Esophagus squamous epithelium (tissue), 4 donors: ENCODE measurements around the gene BABAM2.

Experiments
- POLR2A ChIP-seq, 4 donors: fragments of 450-650 bp; IDR thresholded peaks; one replicate each; pipeline ENCODE4 v1.6.1; 2017; ENCODE audit warnings: antibody characterized with exemption in 4 of 4, mild to moderate bottlenecking in 4 of 4, moderate library complexity in 3 of 4
- TF ChIP-seq, protein P1 (sequence below), 6 experiments: fragments of 450-650 bp in 4 of 6; fragments of 200-600 bp in 2 of 6; sonication (generic) in 2 of 6; IDR thresholded peaks; one replicate each; pipeline ENCODE4 v1.5.1; 2016 to 2019; ENCODE audit warnings: antibody characterized with exemption in 6 of 6, mild to moderate bottlenecking in 4 of 6, moderate library complexity in 4 of 6

DNA sequence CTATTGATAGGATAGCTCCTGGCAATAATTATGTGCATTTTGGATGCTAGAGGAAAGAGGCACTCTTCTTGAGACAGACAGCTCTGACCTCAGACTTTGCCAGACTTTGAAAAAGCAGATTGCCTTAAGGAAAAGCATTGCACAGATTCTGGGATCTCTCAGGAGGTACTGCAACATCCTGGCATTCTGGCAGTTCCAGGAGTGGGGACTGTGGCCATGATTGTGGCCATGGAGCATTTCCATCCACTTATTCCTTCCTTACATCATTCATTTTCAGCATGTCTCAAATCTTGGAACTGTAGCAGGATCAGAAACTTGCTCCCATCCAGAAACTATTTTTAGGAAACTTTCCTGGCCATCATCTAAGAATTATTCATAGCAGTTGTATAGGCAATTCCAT is 357.2 kb downstream of the BABAM2 start:
- no peak for TF ChIP-seq POLR2A (IDR thresholded peaks at IDR 0.05)
- TF ChIP-seq, protein P1, sequence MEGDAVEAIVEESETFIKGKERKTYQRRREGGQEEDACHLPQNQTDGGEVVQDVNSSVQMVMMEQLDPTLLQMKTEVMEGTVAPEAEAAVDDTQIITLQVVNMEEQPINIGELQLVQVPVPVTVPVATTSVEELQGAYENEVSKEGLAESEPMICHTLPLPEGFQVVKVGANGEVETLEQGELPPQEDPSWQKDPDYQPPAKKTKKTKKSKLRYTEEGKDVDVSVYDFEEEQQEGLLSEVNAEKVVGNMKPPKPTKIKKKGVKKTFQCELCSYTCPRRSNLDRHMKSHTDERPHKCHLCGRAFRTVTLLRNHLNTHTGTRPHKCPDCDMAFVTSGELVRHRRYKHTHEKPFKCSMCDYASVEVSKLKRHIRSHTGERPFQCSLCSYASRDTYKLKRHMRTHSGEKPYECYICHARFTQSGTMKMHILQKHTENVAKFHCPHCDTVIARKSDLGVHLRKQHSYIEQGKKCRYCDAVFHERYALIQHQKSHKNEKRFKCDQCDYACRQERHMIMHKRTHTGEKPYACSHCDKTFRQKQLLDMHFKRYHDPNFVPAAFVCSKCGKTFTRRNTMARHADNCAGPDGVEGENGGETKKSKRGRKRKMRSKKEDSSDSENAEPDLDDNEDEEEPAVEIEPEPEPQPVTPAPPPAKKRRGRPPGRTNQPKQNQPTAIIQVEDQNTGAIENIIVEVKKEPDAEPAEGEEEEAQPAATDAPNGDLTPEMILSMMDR (IDR thresholded peaks at IDR 0.05): no peak
